A549 (cell line): ENCODE results near the gene VPS54.

Experiments
- CEBPB ChIP-seq, 2 experiments: fragments of >200 bp in 1 of 2; sonication (Bioruptor Twin) in 1 of 2; formaldehyde crosslinking in 1 of 2; IDR thresholded peaks; 2 replicates each; pipeline ENCODE4 v1.6.1; 2012 to 2016
- POLR2A ChIP-seq: IDR thresholded peaks from 2 replicates; pipeline ENCODE4 v1.6.1; 2012; ENCODE audit warnings: mild to moderate bottlenecking, low read length

DNA sequence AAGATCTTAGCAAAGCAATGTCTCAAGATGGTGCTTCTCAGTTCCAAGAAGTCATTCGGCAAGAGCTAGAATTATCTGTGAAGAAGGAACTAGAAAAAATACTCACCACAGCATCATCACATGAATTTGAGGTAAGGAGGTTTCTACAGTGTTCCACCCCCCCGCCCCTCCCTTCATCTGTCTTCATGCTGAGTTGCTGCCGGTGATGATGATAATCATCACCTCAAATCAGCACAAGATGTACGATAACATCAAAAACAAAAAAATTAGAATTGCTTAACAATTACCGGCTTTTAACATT is 163.0 kb downstream of the VPS54 start:
- TF ChIP-seq POLR2A (no peak), CEBPB (IDR thresholded peaks at IDR 0.05) (no peak)
